H1 (cell line): Measurements from ENCODE around the gene FOXF2. TPM values are rescaled to one million over a fixed set of nuclear protein-coding genes. Genes with fewer than 3 reads are reported as not detected.

Experiments
- CTCF ChIA-PET: fragments of 300-600 bp; sonication (Branson Sonifier 250); formaldehyde crosslinking; loops from one replicate; lab custom pipeline; 2021; ENCODE audit not compliant: partially characterized antibody; lab: Charles Lee
- POLR2A ChIA-PET: fragments of 300-600 bp; sonication (Branson Sonifier 250); formaldehyde crosslinking; loops from one replicate; lab custom pipeline; 2021; ENCODE audit warnings: inconsistent platforms; ENCODE audit not compliant: partially characterized antibody; lab: Charles Lee
- DNase-seq, 2 experiments: peaks; one replicate each; pipeline versions ENCODE4 v3.0.0 to v3.0.0-alpha.2; 2010 to 2022; ENCODE audit warnings: low spot score in 2 of 2, low read depth in 1 of 2, mixed read lengths in 1 of 2
- FAIRE-seq: peaks from 2 replicates; lab custom pipeline; 2011; peaks lifted over from hg19 to GRCh38; lab: Jason Lieb, UNC
- H2AFZ ChIP-seq: 2 replicates; pipeline ENCODE4 v1.8.1; 2012; ENCODE audit warnings: low read length, inconsistent platforms
- H2AK5ac ChIP-seq: 2 replicates; pipeline ENCODE4 v1.6.1; 2013; ENCODE audit warnings: low read depth, low read length
- H2BK120ac ChIP-seq: replicated peaks from 2 replicates; pipeline ENCODE3; 2013; ENCODE audit warnings: low read depth, low read length, inconsistent platforms
- H2BK12ac ChIP-seq: 2 replicates; pipeline ENCODE4 v1.6.1; 2013; ENCODE audit warnings: low read depth, low read length
- H2BK15ac ChIP-seq: 2 replicates; pipeline ENCODE4 v1.6.1; 2013; ENCODE audit warnings: low read length
- H2BK20ac ChIP-seq: 2 replicates; pipeline ENCODE4 v1.6.1; 2013; ENCODE audit warnings: low read length
- H2BK5ac ChIP-seq: 2 replicates; pipeline ENCODE4 v1.6.1; 2013; ENCODE audit warnings: low read depth, low read length
- H3K14ac ChIP-seq: 2 replicates; pipeline ENCODE4 v1.6.1; 2013; ENCODE audit warnings: inconsistent platforms; ENCODE audit not compliant: insufficient read length
- H3K18ac ChIP-seq: 2 replicates; pipeline ENCODE4 v1.6.1; 2013; ENCODE audit warnings: low read length; ENCODE audit errors: extremely low read depth
- H3K23ac ChIP-seq: 2 replicates; pipeline ENCODE4 v1.6.1; 2013; ENCODE audit warnings: inconsistent platforms; ENCODE audit not compliant: insufficient read length
- H3K23me2 ChIP-seq: 2 replicates; pipeline ENCODE4 v1.6.1; 2013; ENCODE audit warnings: low read depth, low read length
- H3K27ac ChIP-seq: 2 replicates; pipeline ENCODE4 v1.6.1; 2011; ENCODE audit warnings: low read depth, low read length, inconsistent platforms
- H3K27me3 ChIP-seq, 4 experiments: replicated peaks in 1 of 4; 1 replicate in 1 of 4; 2 replicates in 3 of 4; pipeline versions ENCODE4 v1.6.1 to v1.8.1; 2011 to 2013; ENCODE audit warnings: low read length in 3 of 4, mild to moderate bottlenecking in 3 of 4, inconsistent platforms in 2 of 4, mixed read lengths in 2 of 4, moderate library complexity in 1 of 4; ENCODE audit not compliant: control insufficient read depth in 3 of 4, insufficient read depth in 3 of 4; ENCODE audit errors: extremely low read depth in 1 of 4
- H3K36me3 ChIP-seq, 4 experiments: 2 replicates each; pipeline versions ENCODE4 v1.6.1 to v1.8.1; 2011 to 2013; ENCODE audit warnings: mild to moderate bottlenecking in 4 of 4, low read length in 3 of 4, moderate library complexity in 2 of 4, control low read depth in 1 of 4, inconsistent platforms in 1 of 4; ENCODE audit not compliant: insufficient read depth in 4 of 4, control insufficient read depth in 2 of 4
- H3K4ac ChIP-seq: replicated peaks from 2 replicates; pipeline ENCODE3; 2013; ENCODE audit warnings: low read length, low read depth, mixed read lengths, inconsistent platforms; ENCODE audit not compliant: insufficient read length
- H3K4me1 ChIP-seq, 4 experiments: replicated peaks in 1 of 4; 1 replicate in 1 of 4; 2 replicates in 3 of 4; pipeline versions ENCODE4 v1.6.1 to v1.8.1; 2011 to 2013; ENCODE audit warnings: low read length in 3 of 4, inconsistent platforms in 2 of 4, mixed read lengths in 1 of 4; ENCODE audit not compliant: insufficient read depth in 4 of 4, control insufficient read depth in 3 of 4
- H3K4me2 ChIP-seq, 2 experiments: 2 replicates each; pipeline versions ENCODE4 v1.6.1 to v1.8.1; 2011 to 2013; ENCODE audit warnings: low read depth in 2 of 2, low read length in 2 of 2, control low read depth in 1 of 2, inconsistent platforms in 1 of 2, mild to moderate bottlenecking in 1 of 2; ENCODE audit not compliant: insufficient read depth in 1 of 2
- H3K4me3 ChIP-seq, 4 experiments: fragments of 200-600, 300-600 bp in 1 of 4; sonication (generic), shearing (Covaris generic), sonication (Bioruptor Twin) in 1 of 4; 2 replicates each; pipeline versions ENCODE4 v1.5.1 to v1.8.1; 2011 to 2016; ENCODE audit warnings: low read length in 4 of 4, low read depth in 3 of 4, control low read depth in 2 of 4, inconsistent platforms in 2 of 4, mild to moderate bottlenecking in 2 of 4, mixed read lengths in 1 of 4, moderate library complexity in 1 of 4; ENCODE audit not compliant: insufficient read depth in 2 of 4; ENCODE audit errors: extremely low read depth in 1 of 4
- H3K56ac ChIP-seq: replicated peaks from 2 replicates; pipeline ENCODE3; 2013; ENCODE audit warnings: low read depth, mild to moderate bottlenecking, mixed read lengths, low read length, inconsistent platforms; ENCODE audit not compliant: insufficient read length
- H3K79me1 ChIP-seq: 2 replicates; pipeline ENCODE4 v1.6.1; 2013; ENCODE audit warnings: low read depth, low read length, control low read depth
- H3K79me2 ChIP-seq, 2 experiments: 2 replicates each; pipeline versions ENCODE4 v1.6.1 to v1.8.1; 2012 to 2013; ENCODE audit warnings: low read length in 2 of 2, mild to moderate bottlenecking in 2 of 2, inconsistent platforms in 1 of 2; ENCODE audit not compliant: insufficient read depth in 2 of 2, control insufficient read depth in 1 of 2
- H3K9ac ChIP-seq, 4 experiments: replicated peaks in 1 of 4; 1 replicate in 1 of 4; 2 replicates in 3 of 4; pipeline versions ENCODE4 v1.6.1 to v1.8.1; 2011 to 2013; ENCODE audit warnings: low read depth in 3 of 4, low read length in 3 of 4, control low read depth in 2 of 4, mild to moderate bottlenecking in 2 of 4, moderate library complexity in 2 of 4, inconsistent platforms in 1 of 4; ENCODE audit errors: extremely low read depth in 1 of 4
- H3K9me3 ChIP-seq, 2 experiments: 2 replicates each; pipeline versions ENCODE4 v1.6.1 to v1.8.1; 2012 to 2013; ENCODE audit warnings: mild to moderate bottlenecking in 2 of 2, moderate library complexity in 2 of 2, control low read depth in 1 of 2, inconsistent platforms in 1 of 2, low read depth in 1 of 2, low read length in 1 of 2, mixed read lengths in 1 of 2; ENCODE audit not compliant: insufficient read depth in 2 of 2
- H4K20me1 ChIP-seq, 2 experiments: replicated peaks in 1 of 2; 2 replicates each; pipeline versions ENCODE3 to v1.8.1; 2011 to 2013; ENCODE audit warnings: inconsistent platforms in 2 of 2, low read length in 2 of 2, mild to moderate bottlenecking in 1 of 2; ENCODE audit not compliant: insufficient read depth in 2 of 2, control insufficient read depth in 1 of 2
- H4K5ac ChIP-seq: 2 replicates; pipeline ENCODE4 v1.6.1; 2013; ENCODE audit warnings: low read length, low read depth, mixed read lengths, inconsistent platforms; ENCODE audit not compliant: insufficient read length
- H4K8ac ChIP-seq: 2 replicates; pipeline ENCODE4 v1.8.0; 2013; ENCODE audit warnings: mild to moderate bottlenecking, moderate library complexity, low read length, inconsistent platforms; ENCODE audit not compliant: insufficient read depth; ENCODE audit errors: extremely low read depth
- H4K91ac ChIP-seq: replicated peaks from 2 replicates; pipeline ENCODE3; 2013; ENCODE audit warnings: low read length, mixed read lengths, inconsistent platforms; ENCODE audit not compliant: insufficient read length
- ASH2L ChIP-seq: fragments of 200-600, 300-600 bp; sonication (generic); IDR thresholded peaks from one replicate; pipeline ENCODE4 v1.7.1; 2017; ENCODE audit warnings: low read length
- CTBP2 ChIP-seq: IDR thresholded peaks from 2 replicates; pipeline ENCODE4 v1.7.0; 2011; ENCODE audit warnings: borderline replicate concordance, mild to moderate bottlenecking, moderate library complexity, mixed read lengths, low read length; ENCODE audit not compliant: insufficient read depth, insufficient read length
- POLR2A ChIP-seq, 2 experiments: IDR thresholded peaks; 1 replicate in 1 of 2; 2 replicates in 1 of 2; pipeline ENCODE4 v1.6.1; 2011; ENCODE audit warnings: low read depth in 2 of 2, low read length in 2 of 2, mild to moderate bottlenecking in 2 of 2; ENCODE audit errors: control extremely low read depth in 1 of 2
- WGBS, 2 experiments: shearing (Covaris generic) in 1 of 2; methylation state at CpG; one replicate each; pipeline versions ENCODE4 v1.1.6 to v1.1.7; 2013 to 2015; ENCODE audit warnings: low lambda C conversion rate in 2 of 2, mixed read lengths in 2 of 2, inconsistent platforms in 1 of 2, low coverage in 1 of 2, missing lambda C conversion rate in 1 of 2; ENCODE audit not compliant: insufficient replicate concordance in 2 of 2, insufficient coverage in 1 of 2, insufficient read length in 1 of 2; ENCODE audit errors: extremely low coverage in 1 of 2, missing lambda C conversion rate in 1 of 2; 5-methylcytosine and 5-hydroxymethylcytosine counted together
- polyA plus RNA-seq, 7 experiments: library from polyadenylated mRNA; depleted of rRNA in 3 of 7; stranded (reverse) in 5 of 7; unstranded in 2 of 7; fragments of >200 nt in 5 of 7; fragments of 200-250 nt in 2 of 7; gene quantifications; 1 replicate in 5 of 7; 2 replicates in 1 of 7; 4 replicates in 1 of 7; pipeline versions ENCODE4 v1.2.1 to v1.2.3, GENCODE V29; 2011 to 2013; ENCODE audit warnings: missing spikeins in 2 of 7, mixed read lengths in 2 of 7
- total RNA-seq: library from RNA; stranded (reverse); fragmentation: NEBNext Ultra II Directional; extraction: Animal tissue kit (Norgen Biotek cat#: 25700); gene quantifications from 2 replicates; pipeline ENCODE4 v1.2.1, GENCODE V29; 2021

FOXF2 gene
- total and polyA plus RNA-seq, 2 of the 8 experiments (the other 6 are each of a cell fraction or from before 2014, with no cell fraction given), result 0.05 TPM; not detected in 1

DNA sequence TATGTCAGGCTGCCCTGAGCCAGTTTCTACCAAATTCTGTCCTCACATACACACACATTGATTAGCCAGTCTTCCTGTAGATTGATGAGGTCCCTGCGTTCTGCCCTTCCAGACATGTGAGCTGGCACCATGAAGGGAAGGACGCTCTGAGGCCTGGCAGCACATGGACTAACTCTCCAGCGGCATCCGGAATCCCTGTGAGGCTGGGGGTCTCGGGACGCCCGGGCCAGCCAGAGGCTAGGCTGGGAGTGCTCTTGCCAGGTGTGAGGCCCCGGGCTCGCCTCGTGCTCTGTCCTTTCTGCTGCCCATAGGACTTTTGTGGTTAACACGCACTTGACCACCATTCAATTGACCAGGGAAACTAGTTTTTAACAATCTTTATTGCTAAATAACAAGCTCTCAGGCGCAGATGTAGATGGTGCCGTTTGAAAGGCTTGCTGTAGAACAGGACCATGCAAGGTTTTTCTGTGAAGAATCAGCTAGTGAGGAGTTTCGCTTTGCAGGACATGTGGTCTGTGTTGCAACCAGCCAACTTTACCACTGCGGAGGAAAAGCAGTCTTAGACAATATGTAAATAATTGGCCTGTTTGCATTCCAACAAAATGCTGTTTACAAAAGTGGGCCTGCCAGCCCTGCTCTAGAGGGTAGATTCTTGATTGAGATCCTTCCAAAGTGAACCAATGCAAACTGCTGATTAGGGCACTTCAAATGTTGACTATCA, 29.3 kb downstream of the FOXF2 start:
- ChIA-PET POLR2A (no interaction called here), CTCF (interaction anchor here (0.6 to 1.7 kb wide), 3 partner anchors 18 to 51 kb away, joined by 3 to 7 read pairs (median 4); no protein-coding TSS in a partner anchor)
- Histone ChIP-seq H3K56ac (no peak overlapping the region), H2BK120ac (no peak overlapping the region), H3K14ac (no peak overlapping the region), H3K36me3 (no peaks in the 10 kb centered on the region), H3K79me2 (no peaks in the 10 kb centered on the region), H4K20me1 (no peaks in the 10 kb centered on the region), H2BK12ac (no peak overlapping the region), H3K9me3 (peaks cover 2 to 5% of the 10 kb centered on the region in 2 experiments; a peak in 1 of 4 replicates), H4K91ac (no peak overlapping the region), H3K4ac (no peak overlapping the region), H4K5ac (no peak overlapping the region), H2AK5ac (no peak overlapping the region), H3K18ac (no peak overlapping the region), H3K4me3 (no peak overlapping the region), H2AFZ (no peak overlapping the region), H2BK5ac (no peak overlapping the region), H2BK15ac (no peak overlapping the region), H3K4me1 (peaks cover 0 to 8% (median 0%) of the 10 kb centered on the region in 4 experiments; a peak in 1 of 7 replicates), H3K27ac (no peak overlapping the region), H3K27me3 (peaks cover 0 to 2% (median 0%) of the 10 kb centered on the region in 4 experiments; a peak in 4 of 7 replicates), H3K9ac (no peak overlapping the region), H3K23me2 (no peaks in the 10 kb centered on the region), H3K4me2 (no peak overlapping the region), H3K79me1 (no peaks in the 10 kb centered on the region), H4K8ac (no peak overlapping the region), H2BK20ac (no peak overlapping the region), H3K23ac (no peak overlapping the region)
- no peak for FAIRE-seq
- no peak for DNase-seq
- no peak for TF ChIP-seq CTBP2
- no peak for TF ChIP-seq ASH2L
- no peak for TF ChIP-seq POLR2A (IDR thresholded peaks at IDR 0.05; ENCODE audit: control extremely low read depth in 1 of 2, low read depth in 2 of 2, low read length in 2 of 2)
- WGBS, 2 experiments, result 88% methylated on average over 15 of the region's 15 CpGs; no CpG with 5 or more reads in 1 of the 2 experiments
